GM18861 (cell line): ENCODE measurements around the gene SLIT3.

ENCODE experiments used
- ATAC-seq: cut with Tn5 transposase; IDR thresholded peaks from one replicate; pipeline ENCODE4 v1.9.1; 2021; ENCODE audit not compliant: unreplicated experiment

SLIT3 gene

GRCh38 chr5:168696611-168697010 lies 604.3 kb downstream of the SLIT3 start:
- ATAC-seq, result no peak

GRCh38 chr5:168695301-168695835 lies 605.6 kb downstream of the SLIT3 start:
- ATAC-seq, result no peak

GRCh38 chr5:168694289-168694688 lies 606.6 kb downstream of the SLIT3 start:
- ATAC-seq, result no peak

- no peak for ATAC-seq
These were observed 607.1 kb downstream of the SLIT3 start for GRCh38 chr5:168693883-168694282.

GRCh38 chr5:168693297-168693696 lies 607.6 kb downstream of the SLIT3 start:
- no peak for ATAC-seq

- no peak for ATAC-seq
These were observed 609.0 kb downstream of the SLIT3 start for GRCh38 chr5:168691891-168692290.

- ATAC-seq, result no peak
These were observed 611.7 kb downstream of the SLIT3 start for GRCh38 chr5:168689260-168689659.

- ATAC-seq, result no peak
These were observed 614.1 kb downstream of the SLIT3 start for GRCh38 chr5:168686837-168687236.

- ATAC-seq, result no peak
These were observed 615.4 kb downstream of the SLIT3 start for GRCh38 chr5:168685566-168685965.

- no peak for ATAC-seq
These were observed 617.0 kb downstream of the SLIT3 start for GRCh38 chr5:168683927-168684295.

- no peak for ATAC-seq
These were observed 617.6 kb downstream of the SLIT3 start for GRCh38 chr5:168683247-168683926.

- no peak for ATAC-seq
These were observed 619.3 kb downstream of the SLIT3 start for GRCh38 chr5:168681556-168682183.

GRCh38 chr5:168680395-168680794 lies 620.5 kb downstream of the SLIT3 start:
- no peak for ATAC-seq

- ATAC-seq, result no peak
These were observed 621.4 kb downstream of the SLIT3 start for GRCh38 chr5:168679515-168679920.

GRCh38 chr5:168676501-168676900 lies 624.4 kb downstream of the SLIT3 start:
- ATAC-seq, result no peak

- ATAC-seq, result no peak
These were observed 625.0 kb downstream of the SLIT3 start for GRCh38 chr5:168675883-168676408.

- ATAC-seq, result no peak
These were observed 626.0 kb downstream of the SLIT3 start for GRCh38 chr5:168674893-168675482.

GRCh38 chr5:168672888-168673287 lies 628.1 kb downstream of the SLIT3 start:
- no peak for ATAC-seq

- ATAC-seq, result no peak
These were observed 628.9 kb downstream of the SLIT3 start for GRCh38 chr5:168672016-168672415.

GRCh38 chr5:168670881-168671575 lies 629.9 kb downstream of the SLIT3 start:
- no peak for ATAC-seq

- ATAC-seq, result no peak
These were observed 631.1 kb downstream of the SLIT3 start for GRCh38 chr5:168669668-168670378.
